Spinal cord (tissue), 10 donors: ENCODE data around the gene ANAPC15. TPM values are rescaled to one million over a fixed set of nuclear protein-coding genes. Genes with fewer than 3 reads are reported as not detected.

Source experiments
- DNase-seq, 6 donors: peaks; one replicate each; pipeline versions ENCODE4 v3.0.0 to v3.0.0-alpha.2; 2013 to 2015; ENCODE audit warnings: low spot score in 6 of 6, low read depth in 4 of 6
- H3K27ac ChIP-seq: one replicate; pipeline ENCODE4 v1.5.1; 2013; ENCODE audit warnings: low read depth, low read length, control low read depth
- H3K27me3 ChIP-seq: one replicate; pipeline ENCODE4 v1.6.1; 2013; ENCODE audit warnings: low read length; ENCODE audit not compliant: control insufficient read depth, insufficient read depth
- H3K36me3 ChIP-seq: one replicate; pipeline ENCODE4 v1.6.1; 2013; ENCODE audit warnings: low read length; ENCODE audit not compliant: control insufficient read depth, insufficient read depth
- H3K4me1 ChIP-seq: one replicate; pipeline ENCODE4 v1.6.1; 2013; ENCODE audit warnings: low read length; ENCODE audit not compliant: control insufficient read depth, insufficient read depth
- H3K4me3 ChIP-seq: one replicate; pipeline ENCODE4 v1.5.1; 2013; ENCODE audit warnings: low read depth, low read length, control low read depth
- H3K9me3 ChIP-seq: one replicate; pipeline ENCODE4 v1.6.1; 2013; ENCODE audit warnings: low read length; ENCODE audit not compliant: control insufficient read depth, insufficient read depth
- WGBS: methylation state at CpG from one replicate; pipeline ENCODE4 v1.1.5; 2013; ENCODE audit warnings: missing lambda C conversion rate; ENCODE audit not compliant: insufficient coverage; 5-methylcytosine and 5-hydroxymethylcytosine counted together
- polyA plus RNA-seq, 2 donors: library from polyadenylated mRNA; unstranded; fragments of 120-200 nt; gene quantifications; one replicate each; pipeline ENCODE4 v1.2.1, GENCODE V29; 2013; ENCODE audit not compliant: insufficient read length in 2 of 2
- small RNA-seq: library from RNA; depleted of rRNA; stranded (forward); fragments of <200 nt; gene quantifications from one replicate; pipeline ENCODE3, GENCODE V24; 2014; ENCODE audit warnings: low replicate concordance
- total RNA-seq, 2 donors: library from RNA; depleted of rRNA in 1 of 2; stranded (reverse); fragments of 120-200 nt in 1 of 2; fragments of >200 nt in 1 of 2; gene quantifications; one replicate each; pipeline versions ENCODE4 v1.2.3 to v1.2.4, GENCODE V29; 2013 to 2014
- donor health status: healthy.

Gene ANAPC15
- total and polyA plus RNA-seq, 4 donors = 10.0 to 54.8 (median 46.2) TPM

DNA sequence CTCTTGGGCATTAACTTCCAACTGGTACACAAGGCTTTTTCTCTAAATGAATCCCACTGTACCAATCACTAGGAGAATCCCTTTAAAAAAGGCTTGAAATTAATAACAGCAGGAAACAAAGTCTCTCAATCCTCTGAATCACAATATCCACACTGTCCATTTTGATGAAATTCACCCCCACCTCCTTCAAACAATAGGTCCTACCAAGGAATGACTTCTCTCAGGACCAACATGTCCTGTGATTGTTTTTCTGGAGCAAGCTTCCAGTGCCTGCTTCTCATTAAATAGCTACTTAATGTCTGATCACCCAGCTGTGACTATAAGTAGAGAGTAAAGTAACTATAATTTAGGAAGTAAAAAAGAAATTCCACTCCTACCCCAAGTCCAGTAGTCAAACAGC, 45.2 kb downstream of the ANAPC15 start:
- Histone ChIP-seq H3K27me3 (no peaks in the 10 kb centered on the region), H3K36me3 (peaks cover 3% of the 10 kb centered on the region), H3K9me3 (no peaks in the 10 kb centered on the region), H3K4me3 (no peak overlapping the region), H3K4me1 (peaks cover 4% of the 10 kb centered on the region), H3K27ac (no peak overlapping the region)
- DNase-seq = no peak

- H3K9me3 ChIP-seq = no peaks in the 10 kb centered on the region
- H3K27ac ChIP-seq = no peak overlapping the region
- no peaks in the 10 kb centered on the region for H3K27me3 ChIP-seq
- H3K4me1 ChIP-seq = peaks cover 4% of the 10 kb centered on the region
- peaks cover 3% of the 10 kb centered on the region for H3K36me3 ChIP-seq
- no peak for DNase-seq
- H3K4me3 ChIP-seq = no peak overlapping the region
Observed at GRCh38 chr11:72066855-72067254, 45.6 kb downstream of the ANAPC15 start.

DNA sequence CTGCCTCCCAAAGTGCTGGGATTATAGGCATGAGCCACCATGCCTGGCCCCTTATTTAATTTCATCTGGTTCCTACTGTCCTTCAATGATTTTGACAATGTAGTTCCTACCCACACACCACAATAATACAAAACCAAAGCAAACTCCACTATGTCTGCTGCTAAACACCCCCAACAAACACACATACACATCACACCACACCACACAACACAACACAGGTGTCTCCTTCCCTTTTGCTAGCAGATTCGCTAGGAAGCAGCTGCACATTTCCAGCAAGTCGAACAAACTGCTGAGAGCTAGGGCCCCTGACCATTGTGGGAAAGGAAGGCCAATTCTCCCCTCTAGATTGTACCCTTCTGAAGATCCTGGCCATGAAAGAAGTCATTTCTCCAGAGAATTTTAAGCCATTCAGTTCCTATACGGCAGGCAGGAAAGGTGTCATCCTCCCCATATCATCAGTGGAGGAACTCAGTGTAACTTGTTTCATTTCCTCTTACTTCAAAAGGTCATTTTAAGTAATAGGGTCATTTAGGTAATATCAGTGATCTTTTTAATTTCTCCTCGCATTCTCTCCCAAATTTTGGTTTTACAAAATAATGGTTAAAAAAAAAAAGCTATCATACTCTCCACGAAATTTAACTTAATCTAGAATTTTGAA, 50.6 kb downstream of the ANAPC15 start:
- 100% methylated on average over 1 of the region's 5 CpGs for WGBS
- H3K4me3 ChIP-seq = no peak overlapping the region
- H3K9me3 ChIP-seq = no peaks in the 10 kb centered on the region
- H3K36me3 ChIP-seq = peaks cover 5% of the 10 kb centered on the region
- H3K27me3 ChIP-seq = no peaks in the 10 kb centered on the region
- H3K27ac ChIP-seq = no peak overlapping the region
- DNase-seq = no peak
- H3K4me1 ChIP-seq = no peaks in the 10 kb centered on the region

Small RNAs within 50 kb of the gene (small RNA-seq; reads per million reads assigned to genes)
- gene MIR3165 = not detected

Other genes with a start within 250 kb of the ANAPC15 start
- gene DEFB131B, start 234.2 kb downstream of the ANAPC15 start, total RNA-seq = not detected
- gene DEFB131B, start 234.2 kb downstream of the ANAPC15 start, polyA plus RNA-seq = not detected
- 1 to 10 TPM; 7.9 to 9.3 TPM for gene XNDC1N, start 184.1 kb downstream of the ANAPC15 start, total RNA-seq
- gene XNDC1N, start 184.1 kb downstream of the ANAPC15 start, polyA plus RNA-seq = 1 to 10 TPM; 4.3 to 6.7 TPM
- 10 to 100 TPM; 27.6 to 29.0 TPM for gene RNF121, start 183.6 kb downstream of the ANAPC15 start, total RNA-seq
- gene RNF121, start 183.6 kb downstream of the ANAPC15 start, polyA plus RNA-seq = 10 to 100 TPM; 39.4 to 40.6 TPM
- gene IL18BP, start 113.8 kb downstream of the ANAPC15 start, total RNA-seq = 1 to 10 TPM; 3.8 to 4.4 TPM
- 10 to 100 TPM; 12.0 to 14.3 TPM for gene IL18BP, start 113.8 kb downstream of the ANAPC15 start, polyA plus RNA-seq
- gene NUMA1, start 32.2 kb downstream of the ANAPC15 start, total RNA-seq = 100 to 1,000 TPM; 104 to 164 TPM
- gene NUMA1, start 32.2 kb downstream of the ANAPC15 start, polyA plus RNA-seq = 100 to 1,000 TPM; 166 to 187 TPM
- gene LRRC51, start 31.8 kb downstream of the ANAPC15 start, total RNA-seq = 10 to 100 TPM; 11.6 to 24.7 TPM
- 10 to 100 TPM; 27.2 to 31.9 TPM for gene LRRC51, start 31.8 kb downstream of the ANAPC15 start, polyA plus RNA-seq
- 10 to 100 TPM; 43.6 to 81.4 TPM for gene LAMTOR1, start 9.4 kb downstream of the ANAPC15 start, total RNA-seq
- gene LAMTOR1, start 9.4 kb downstream of the ANAPC15 start, polyA plus RNA-seq = 100 to 1,000 TPM; 138 to 144 TPM
- not detected for gene TOMT, start 6.8 kb downstream of the ANAPC15 start, total RNA-seq
- not detected for gene TOMT, start 6.8 kb downstream of the ANAPC15 start, polyA plus RNA-seq
- gene FOLR3, start 23.0 kb upstream of the ANAPC15 start, total RNA-seq = under 1 TPM in 1 of 2 donors, not detected in 1; 0.89 TPM
- not detected for gene FOLR3, start 23.0 kb upstream of the ANAPC15 start, polyA plus RNA-seq
- 100 to 1,000 TPM in 1 of 2 donors, 1 to 10 TPM in 1; 1.9 to 172 TPM for gene FOLR1, start 79.4 kb upstream of the ANAPC15 start, total RNA-seq
- 1 to 10 TPM; 3.4 to 4.7 TPM for gene FOLR1, start 79.4 kb upstream of the ANAPC15 start, polyA plus RNA-seq
- gene FOLR2, start 104.1 kb upstream of the ANAPC15 start, total RNA-seq = 10 to 100 TPM; 21.9 to 34.1 TPM
- gene FOLR2, start 104.1 kb upstream of the ANAPC15 start, polyA plus RNA-seq = 10 to 100 TPM; 14.1 to 16.3 TPM
- gene INPPL1, start 112.1 kb upstream of the ANAPC15 start, total RNA-seq = 10 to 100 TPM; 34.1 to 89.8 TPM
- gene INPPL1, start 112.1 kb upstream of the ANAPC15 start, polyA plus RNA-seq = 100 to 1,000 TPM; 134 to 147 TPM
- gene PHOX2A, start 131.5 kb upstream of the ANAPC15 start, total RNA-seq = under 1 TPM in 1 of 2 donors, not detected in 1; 0.17 TPM
- 1 to 10 TPM; 1.7 to 1.8 TPM for gene PHOX2A, start 131.5 kb upstream of the ANAPC15 start, polyA plus RNA-seq